Panc1 (cell line): ENCODE results near the gene FGF23. TPM values are rescaled to one million over a fixed set of nuclear protein-coding genes. Genes with fewer than 3 reads are reported as not detected.

Source experiments
- ATAC-seq: fragments of 200-7000 bp; cut with Tn5 transposase; 2 replicates; pipeline ENCODE4 v1.9.1; 2020; ENCODE audit warnings: mild to moderate bottlenecking, moderate library complexity
- BruUV-seq: library from RNA; stranded (reverse); fragments of 400-500 nt; replicated peaks from 2 replicates; lab custom pipeline; 2021; lab: Mats Ljungman, UMichigan
- CTCF ChIA-PET: fragments of 300-600 bp; sonication (Branson Sonifier 250); formaldehyde crosslinking; loops from one replicate; lab custom pipeline; 2022; ENCODE audit warnings: antibody characterized with exemption; lab: Charles Lee
- POLR2A ChIA-PET: fragments of 300-600 bp; sonication (Branson Sonifier 250); formaldehyde crosslinking; loops from one replicate; lab custom pipeline; 2022; ENCODE audit warnings: antibody characterized with exemption; lab: Charles Lee
- DNase-seq: peaks from one replicate; pipeline ENCODE4 v3.0.0-alpha.2; 2010; ENCODE audit warnings: low read depth, low spot score
- H3K27ac ChIP-seq: 2 replicates; pipeline ENCODE4 v1.5.1; 2011; ENCODE audit warnings: mild to moderate bottlenecking, low read length, inconsistent platforms
- H3K27me3 ChIP-seq: fragments of 200-500 bp; sonication (Bioruptor generic); 2 replicates; pipeline ENCODE4 v1.6.0; 2014; ENCODE audit warnings: low read length, inconsistent platforms; ENCODE audit not compliant: control insufficient read depth, insufficient read depth
- H3K36me3 ChIP-seq: fragments of 200-500 bp; sonication (Bioruptor generic); 2 replicates; pipeline ENCODE4 v1.5.1; 2014; ENCODE audit warnings: inconsistent platforms, mild to moderate bottlenecking, low read length, moderate library complexity; ENCODE audit not compliant: control insufficient read depth, insufficient read depth
- H3K4me1 ChIP-seq: 2 replicates; pipeline ENCODE4 v1.5.1; 2011; ENCODE audit warnings: inconsistent platforms, mild to moderate bottlenecking, low read length, moderate library complexity; ENCODE audit not compliant: control insufficient read depth, insufficient read depth
- H3K4me3 ChIP-seq, 2 experiments: 2 replicates each; pipeline ENCODE4 v1.5.1; 2011 to 2012; ENCODE audit warnings: low read depth in 2 of 2, low read length in 2 of 2, mild to moderate bottlenecking in 2 of 2, inconsistent platforms in 1 of 2, moderate library complexity in 1 of 2
- H3K9me3 ChIP-seq: fragments of 200-500 bp; sonication (Bioruptor generic); 2 replicates; pipeline ENCODE4 v1.5.1; 2014; ENCODE audit warnings: low read depth, mild to moderate bottlenecking, inconsistent platforms, low read length, moderate library complexity; ENCODE audit not compliant: control insufficient read depth, insufficient read depth
- POLR2AphosphoS5 ChIP-seq: IDR thresholded peaks from 2 replicates; pipeline ENCODE4 v1.6.1; 2012; ENCODE audit warnings: mild to moderate bottlenecking, low read depth, low read length, moderate library complexity
- SIN3A ChIP-seq: IDR thresholded peaks from 2 replicates; pipeline ENCODE4 v1.6.1; 2012; ENCODE audit warnings: low read depth, mild to moderate bottlenecking, low read length, moderate library complexity, borderline replicate concordance; ENCODE audit not compliant: insufficient read depth
- TCF7L2 ChIP-seq: IDR thresholded peaks from 2 replicates; pipeline ENCODE4 v1.6.1; 2011; ENCODE audit warnings: mild to moderate bottlenecking, low read depth, low read length, inconsistent platforms
- in situ Hi-C: cut with HindIII; loops from 2 replicates; pipeline ENCODE4 v1.10.0; 2016; ENCODE audit warnings: low sequenced_read_pairs, low pct_unique_long_range_greater_than_20kb
- intact Hi-C: fragments of 100-400 bp; cut with micrococcal nuclease; formaldehyde crosslinking; loops from one replicate; pipeline ENCODE4 v1.10.0; 2022; ENCODE audit not compliant: unreplicated experiment
- total RNA-seq: library from RNA; stranded (reverse); gene quantifications from one replicate; pipeline ENCODE4 v1.2.1, GENCODE V29; 2021; ENCODE audit not compliant: unreplicated experiment
- TF ChIP-seq, protein P1 (sequence below): fragments of 450-650 bp; IDR thresholded peaks from 2 replicates; pipeline ENCODE4 v1.5.1; 2017; ENCODE audit warnings: mild to moderate bottlenecking
- TF ChIP-seq, protein P2 (sequence below), 2 experiments: IDR thresholded peaks; 2 replicates each; pipeline ENCODE4 v1.6.1; 2011 to 2012; ENCODE audit warnings: low read depth in 2 of 2, control low read depth in 1 of 2, low read length in 1 of 2, mild to moderate bottlenecking in 1 of 2, moderate library complexity in 1 of 2; ENCODE audit not compliant: insufficient read depth in 1 of 2

Gene FGF23
- total RNA-seq, 1 experiment from 2014 or later, result not detected

DNA sequence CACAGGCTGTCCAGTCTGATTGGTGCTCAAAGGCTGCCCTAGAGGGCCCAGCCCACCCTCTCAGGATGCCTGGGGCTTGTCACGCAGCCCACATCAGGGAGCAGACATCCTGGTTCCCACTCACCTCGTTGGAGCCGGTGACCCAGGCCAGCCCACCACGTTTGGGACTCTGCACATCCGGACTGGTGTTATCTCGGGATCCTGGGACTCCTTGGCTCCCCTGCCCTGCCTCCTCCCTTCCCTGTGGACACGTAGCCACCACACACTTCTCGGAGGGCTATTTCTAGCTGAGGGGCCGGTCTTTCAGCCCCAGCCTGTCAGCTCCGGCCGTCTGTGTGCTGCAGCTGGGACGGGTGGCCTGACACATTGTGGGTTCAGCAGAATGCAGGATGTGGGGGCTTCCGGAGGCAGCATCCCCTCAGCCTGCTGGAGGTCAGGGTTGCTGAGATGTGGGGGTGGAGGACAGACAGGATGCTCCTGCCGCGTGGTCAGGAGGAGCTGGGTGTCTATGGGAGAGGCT, 12.8 kb upstream of the FGF23 start:
- intact Hi-C loops (no loop called here), in situ Hi-C loops (no loop called here)
- H3K4me1 ChIP-seq, result no peaks in the 10 kb centered on the region
- no peak overlapping the region for H3K4me3 ChIP-seq
- DNase-seq (no peak), ATAC-seq (no peak)
- H3K27ac ChIP-seq, result no peak overlapping the region
- no peaks in the 10 kb centered on the region for H3K36me3 ChIP-seq
- no peaks in the 10 kb centered on the region for H3K9me3 ChIP-seq
- no TSS peak for BruUV-seq
- ChIA-PET POLR2A (no interaction called here), CTCF (no interaction called here)
- peaks cover 2% of the 10 kb centered on the region; the same call in 1 of the 2 replicates for H3K27me3 ChIP-seq
- TF ChIP-seq POLR2AphosphoS5 (no peak), SIN3A (no peak), TCF7L2 (no peak)
- TF ChIP-seq, protein P1, sequence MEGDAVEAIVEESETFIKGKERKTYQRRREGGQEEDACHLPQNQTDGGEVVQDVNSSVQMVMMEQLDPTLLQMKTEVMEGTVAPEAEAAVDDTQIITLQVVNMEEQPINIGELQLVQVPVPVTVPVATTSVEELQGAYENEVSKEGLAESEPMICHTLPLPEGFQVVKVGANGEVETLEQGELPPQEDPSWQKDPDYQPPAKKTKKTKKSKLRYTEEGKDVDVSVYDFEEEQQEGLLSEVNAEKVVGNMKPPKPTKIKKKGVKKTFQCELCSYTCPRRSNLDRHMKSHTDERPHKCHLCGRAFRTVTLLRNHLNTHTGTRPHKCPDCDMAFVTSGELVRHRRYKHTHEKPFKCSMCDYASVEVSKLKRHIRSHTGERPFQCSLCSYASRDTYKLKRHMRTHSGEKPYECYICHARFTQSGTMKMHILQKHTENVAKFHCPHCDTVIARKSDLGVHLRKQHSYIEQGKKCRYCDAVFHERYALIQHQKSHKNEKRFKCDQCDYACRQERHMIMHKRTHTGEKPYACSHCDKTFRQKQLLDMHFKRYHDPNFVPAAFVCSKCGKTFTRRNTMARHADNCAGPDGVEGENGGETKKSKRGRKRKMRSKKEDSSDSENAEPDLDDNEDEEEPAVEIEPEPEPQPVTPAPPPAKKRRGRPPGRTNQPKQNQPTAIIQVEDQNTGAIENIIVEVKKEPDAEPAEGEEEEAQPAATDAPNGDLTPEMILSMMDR, result no peak
- TF ChIP-seq, protein P2, sequence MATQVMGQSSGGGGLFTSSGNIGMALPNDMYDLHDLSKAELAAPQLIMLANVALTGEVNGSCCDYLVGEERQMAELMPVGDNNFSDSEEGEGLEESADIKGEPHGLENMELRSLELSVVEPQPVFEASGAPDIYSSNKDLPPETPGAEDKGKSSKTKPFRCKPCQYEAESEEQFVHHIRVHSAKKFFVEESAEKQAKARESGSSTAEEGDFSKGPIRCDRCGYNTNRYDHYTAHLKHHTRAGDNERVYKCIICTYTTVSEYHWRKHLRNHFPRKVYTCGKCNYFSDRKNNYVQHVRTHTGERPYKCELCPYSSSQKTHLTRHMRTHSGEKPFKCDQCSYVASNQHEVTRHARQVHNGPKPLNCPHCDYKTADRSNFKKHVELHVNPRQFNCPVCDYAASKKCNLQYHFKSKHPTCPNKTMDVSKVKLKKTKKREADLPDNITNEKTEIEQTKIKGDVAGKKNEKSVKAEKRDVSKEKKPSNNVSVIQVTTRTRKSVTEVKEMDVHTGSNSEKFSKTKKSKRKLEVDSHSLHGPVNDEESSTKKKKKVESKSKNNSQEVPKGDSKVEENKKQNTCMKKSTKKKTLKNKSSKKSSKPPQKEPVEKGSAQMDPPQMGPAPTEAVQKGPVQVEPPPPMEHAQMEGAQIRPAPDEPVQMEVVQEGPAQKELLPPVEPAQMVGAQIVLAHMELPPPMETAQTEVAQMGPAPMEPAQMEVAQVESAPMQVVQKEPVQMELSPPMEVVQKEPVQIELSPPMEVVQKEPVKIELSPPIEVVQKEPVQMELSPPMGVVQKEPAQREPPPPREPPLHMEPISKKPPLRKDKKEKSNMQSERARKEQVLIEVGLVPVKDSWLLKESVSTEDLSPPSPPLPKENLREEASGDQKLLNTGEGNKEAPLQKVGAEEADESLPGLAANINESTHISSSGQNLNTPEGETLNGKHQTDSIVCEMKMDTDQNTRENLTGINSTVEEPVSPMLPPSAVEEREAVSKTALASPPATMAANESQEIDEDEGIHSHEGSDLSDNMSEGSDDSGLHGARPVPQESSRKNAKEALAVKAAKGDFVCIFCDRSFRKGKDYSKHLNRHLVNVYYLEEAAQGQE (IDR thresholded peaks at IDR 0.05; ENCODE audit: insufficient read depth in 1 of 2, low read depth in 2 of 2, low read length in 1 of 2), result no peak

DNA sequence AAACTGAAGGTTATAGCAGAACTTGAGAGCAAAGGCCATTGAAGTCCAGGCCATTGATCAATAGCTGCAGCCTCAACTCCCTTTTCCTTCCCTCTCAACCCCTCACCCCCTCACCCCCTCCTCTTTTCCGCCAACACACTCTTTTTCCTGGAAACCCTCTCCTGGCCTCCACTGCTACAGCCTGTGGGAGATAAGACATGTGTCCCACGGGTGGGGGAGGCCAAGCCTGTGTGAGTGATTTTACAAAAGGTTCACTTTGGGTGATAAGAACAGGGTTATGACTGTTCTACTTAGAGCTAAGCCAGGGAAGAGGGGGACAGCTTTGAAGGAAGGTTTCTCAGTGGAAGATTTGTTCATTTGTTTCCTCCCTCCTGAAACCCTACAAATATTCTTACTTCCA, 9.2 kb upstream of the FGF23 start:
- no peaks in the 10 kb centered on the region for H3K36me3 ChIP-seq
- DNase-seq (no peak), ATAC-seq (no peak)
- H3K9me3 ChIP-seq, result no peaks in the 10 kb centered on the region
- no peak overlapping the region for H3K27ac ChIP-seq
- no peaks in the 10 kb centered on the region for H3K4me1 ChIP-seq
- H3K4me3 ChIP-seq, result no peak overlapping the region
- H3K27me3 ChIP-seq, result no peaks in the 10 kb centered on the region; the same call in 1 of the 2 replicates
- ChIA-PET POLR2A (no interaction called here), CTCF (no interaction called here)
- in situ Hi-C loops (no loop called here), intact Hi-C loops (no loop called here)
- TF ChIP-seq, protein P1, result no peak
- TF ChIP-seq SIN3A, result no peak
- no peak for TF ChIP-seq POLR2AphosphoS5
- TF ChIP-seq TCF7L2, result no peak
- TF ChIP-seq, protein P2 (IDR thresholded peaks at IDR 0.05; ENCODE audit: insufficient read depth in 1 of 2, low read depth in 2 of 2, low read length in 1 of 2), result no peak
- BruUV-seq, result no TSS peak
